GM12878 (cell line): ENCODE data around the gene IRF4. TPM values are rescaled to one million over a fixed set of nuclear protein-coding genes. Genes with fewer than 3 reads are reported as not detected.

Experiments
- ATAC-seq: fragments of 200-7000 bp; cut with Tn5 transposase; 3 replicates; pipeline ENCODE4 v1.9.1; 2020; ENCODE audit warnings: mild to moderate bottlenecking, moderate library complexity
- BruUV-seq: library from RNA; stranded (reverse); fragments of 400-500 nt; replicated peaks from 2 replicates; lab custom pipeline; 2021; lab: Mats Ljungman, UMichigan
- CTCF ChIA-PET: fragments of 300-600 bp; sonication (Branson Sonifier 250); formaldehyde crosslinking; extraction: SDS; loops from one replicate; lab custom pipeline; 2021; ENCODE audit warnings: inconsistent platforms; lab: Yijun Ruan, JAX
- POLR2A ChIA-PET: fragments of 350-600 bp; formaldehyde crosslinking; extraction: SDS; loops from one replicate; lab custom pipeline; 2021; ENCODE audit warnings: inconsistent platforms; lab: Charles Lee
- RAD21 ChIA-PET: fragments of 300-600 bp; sonication (Branson Sonifier 250); formaldehyde crosslinking; loops from one replicate; lab custom pipeline; 2023; ENCODE audit warnings: antibody characterized with exemption; ENCODE audit not compliant: unreplicated experiment; lab: Charles Lee
- SMC1A ChIA-PET: fragments of 300-600 bp; sonication (Branson Sonifier 250); formaldehyde crosslinking; loops from one replicate; lab custom pipeline; 2023; ENCODE audit not compliant: unreplicated experiment, uncharacterized antibody; lab: Charles Lee
- DNase-seq: peaks from one replicate; pipeline ENCODE4 v3.0.0-alpha.2; 2011; ENCODE audit warnings: low read depth, low spot score
- FAIRE-seq: peaks from 3 replicates; lab custom pipeline; 2011; peaks lifted over from hg19 to GRCh38; lab: Jason Lieb, UNC
- H2AFZ ChIP-seq: 2 replicates; pipeline ENCODE4 v1.6.0; 2011; ENCODE audit warnings: low read depth, low read length, control low read depth; ENCODE audit not compliant: control insufficient read depth
- H3K27ac ChIP-seq: 2 replicates; pipeline ENCODE4 v1.5.1; 2011; ENCODE audit warnings: control low read depth; ENCODE audit not compliant: control insufficient read depth, insufficient read depth
- H3K27me3 ChIP-seq, 2 experiments: replicated peaks in 1 of 2; 2 replicates each; pipeline versions ENCODE4 v1.6.0 to v1.6.1; 2011; ENCODE audit warnings: low read length in 1 of 2; ENCODE audit not compliant: control insufficient read depth in 2 of 2, insufficient read depth in 2 of 2
- H3K36me3 ChIP-seq, 2 experiments: 2 replicates each; pipeline ENCODE4 v1.5.1; 2011; ENCODE audit warnings: low read length in 1 of 2; ENCODE audit not compliant: control insufficient read depth in 2 of 2, insufficient read depth in 2 of 2
- H3K4me1 ChIP-seq: 2 replicates; pipeline ENCODE4 v1.6.1; 2011; ENCODE audit warnings: mild to moderate bottlenecking, low read length, moderate library complexity, mixed read lengths; ENCODE audit not compliant: control insufficient read depth, insufficient read depth
- H3K4me2 ChIP-seq: 2 replicates; pipeline ENCODE4 v1.6.0; 2011; ENCODE audit warnings: control low read depth; ENCODE audit not compliant: control insufficient read depth, insufficient read depth
- H3K4me3 ChIP-seq: fragments of 200-600 bp; sonication (generic); 2 replicates; pipeline ENCODE4 v1.5.1; 2016
- H3K79me2 ChIP-seq: 2 replicates; pipeline ENCODE4 v1.6.0; 2011; ENCODE audit warnings: low read length; ENCODE audit not compliant: control insufficient read depth, insufficient read depth
- H3K9ac ChIP-seq: 2 replicates; pipeline ENCODE4 v1.8.0; 2011; ENCODE audit warnings: low read length, control low read depth, mixed read lengths; ENCODE audit not compliant: control insufficient read depth, insufficient read depth
- H3K9me3 ChIP-seq: replicated peaks from 3 replicates; pipeline ENCODE4 v1.5.1; 2011; ENCODE audit warnings: mild to moderate bottlenecking, low read length; ENCODE audit not compliant: control insufficient read depth, insufficient read depth
- H4K20me1 ChIP-seq: 2 replicates; pipeline ENCODE4 v1.6.0; 2011; ENCODE audit not compliant: control insufficient read depth, insufficient read depth
- ATF2 ChIP-seq: IDR thresholded peaks from 2 replicates; pipeline ENCODE4 v1.6.1; 2012; ENCODE audit warnings: low read length, inconsistent platforms
- CUX1 ChIP-seq: IDR thresholded peaks from 2 replicates; pipeline ENCODE4 v1.6.1; 2012; ENCODE audit warnings: improper control_type of control experiment, low read depth, low read length; ENCODE audit not compliant: insufficient replicate concordance
- FOXM1 ChIP-seq: IDR thresholded peaks from 2 replicates; pipeline ENCODE4 v1.6.1; 2012; ENCODE audit warnings: low read depth, mild to moderate bottlenecking, inconsistent platforms, low read length, moderate library complexity
- HDAC2 ChIP-seq: fragments of 200-600 bp; sonication (generic); IDR thresholded peaks from 2 replicates; pipeline ENCODE4 v1.6.1; 2017
- KAT2A ChIP-seq: conservative IDR thresholded peaks from 2 replicates; pipeline ENCODE4 v1.6.1; 2011; ENCODE audit warnings: low read depth, low read length; ENCODE audit not compliant: control insufficient read depth
- MTA3 ChIP-seq: IDR thresholded peaks from 2 replicates; pipeline ENCODE4 v1.6.1; 2012; ENCODE audit warnings: low read length, inconsistent platforms, borderline replicate concordance
- MXI1 ChIP-seq: fragments of 150-350 bp; IDR thresholded peaks from 2 replicates; pipeline ENCODE4 v1.6.1; 2011; ENCODE audit warnings: low read depth, mild to moderate bottlenecking, inconsistent platforms, low read length, improper control_type of control experiment
- WGBS: methylation state at CpG from one replicate; pipeline ENCODE4 v1.1.6; 2016; ENCODE audit warnings: low lambda C conversion rate; ENCODE audit not compliant: insufficient replicate concordance, insufficient coverage; ENCODE audit errors: missing lambda C conversion rate; 5-methylcytosine and 5-hydroxymethylcytosine counted together
- in situ Hi-C: fragments of 300-500 bp; cut with MboI; formaldehyde crosslinking; loops from 9 replicates; pipeline ENCODE4 v1.14.3; 2018; ENCODE audit warnings: mixed read lengths
- intact Hi-C: fragments of 100-400 bp; cut with micrococcal nuclease; formaldehyde crosslinking; loops from one replicate; pipeline ENCODE4 v1.14.2; 2022; ENCODE audit not compliant: unreplicated experiment
- polyA plus RNA-seq, 11 experiments: library from polyadenylated mRNA; depleted of rRNA in 4 of 11; unstranded in 6 of 11; stranded (reverse) in 5 of 11; fragments of >200 nt; fragmentation: Nextera tagmentation in 4 of 11; fragmentation: Illumina TruSeq in 1 of 11; extraction: Ambion mirVana in 4 of 11; extraction: Trizol in 1 of 11; gene quantifications; 1 replicate in 1 of 11; 2 replicates in 10 of 11; pipeline versions ENCODE4 v1.2.1 to v1.2.3, GENCODE V29; 2011 to 2016; ENCODE audit warnings: inconsistent platforms in 2 of 11, missing spikeins in 2 of 11, low read depth in 1 of 11
- total RNA-seq, 4 experiments: library from RNA; depleted of rRNA in 3 of 4; stranded (reverse); fragments of >200 nt in 3 of 4; fragmentation: Illumina TruSeq in 1 of 4; extraction: Trizol in 1 of 4; gene quantifications; 2 replicates each; pipeline versions ENCODE4 v1.2.1 to v1.2.3, GENCODE V29; 2013 to 2021

The IRF4 gene
- total and polyA plus RNA-seq, 10 of the 15 experiments (the other 5 are each of a cell fraction or from before 2014, with no cell fraction given): 50.0 to 495 (median 257) TPM

GRCh38 chr6:363291-363690, 28.3 kb upstream of the IRF4 start:
- no peak overlapping the region for H3K27ac ChIP-seq
- no peaks in the 10 kb centered on the region for H3K36me3 ChIP-seq
- WGBS: 80% methylated on average over 12 of the region's 12 CpGs
- no peak overlapping the region for H3K4me3 ChIP-seq
- H3K4me2 ChIP-seq: no peak overlapping the region
- H3K9me3 ChIP-seq: no peaks in the 10 kb centered on the region; the same call in 2 of the 3 replicates
- ATAC-seq: no peak
- ChIA-PET RAD21 (interaction anchor here (0.6 to 8.0 kb wide), 7 partner anchors 11 to 230 kb away, joined by 3 to 73 read pairs (median 4); no protein-coding TSS in a partner anchor), CTCF (interaction anchor here (1.2 to 4.8 kb wide), 3 partner anchors 12 to 46 kb away, joined by 4 to 34 read pairs (median 23); no protein-coding TSS in a partner anchor), SMC1A (interaction anchor here (0.6 to 9.6 kb wide), 9 partner anchors 10 to 68 kb away, joined by 3 to 230 read pairs (median 6); no protein-coding TSS in a partner anchor), POLR2A (interaction anchor here (1.0 to 1.3 kb wide), 4 partner anchors 8 to 33 kb away, joined by 3 to 6 read pairs (median 3); no protein-coding TSS in a partner anchor)
- H3K27me3 ChIP-seq: no peaks in the 10 kb centered on the region
- peaks cover 32% of the 10 kb centered on the region for H3K4me1 ChIP-seq
- no peak overlapping the region for H2AFZ ChIP-seq
- H3K79me2 ChIP-seq: no peaks in the 10 kb centered on the region
- TF ChIP-seq CUX1 (no peak), FOXM1 (no peak), KAT2A (no peak), MTA3 (no peak), MXI1 (no peak), ATF2 (no peak), HDAC2 (no peak)
- no peak overlapping the region for H3K9ac ChIP-seq
- DNase-seq: no peak
- FAIRE-seq: no peak
- intact Hi-C loops: no loop called here
- H4K20me1 ChIP-seq: no peaks in the 10 kb centered on the region
- in situ Hi-C loops: no loop called here
- BruUV-seq: no TSS peak
